GM19372 (cell line): ENCODE data around the gene TET1.
"Not testable (repeated sequence)": the region's sequence is repeated elsewhere in the genome, so short reads cannot be mapped to it uniquely, and the experiment has no call there.

Experiments used
- ATAC-seq: cut with Tn5 transposase; IDR thresholded peaks from one replicate; pipeline ENCODE4 v1.9.1; 2021; ENCODE audit warnings: mild to moderate bottlenecking, low read depth, moderate library complexity; ENCODE audit not compliant: unreplicated experiment

The TET1 gene

GRCh38 chr10:68560186-68560942 is at the start of gene TET1:
Gene TET1, plus strand, starts transcription at chr10:68560337. Its CDS starts 12,002 bp downstream, at chr10:68572339.
- ATAC-seq, result no peak

- not testable (repeated sequence) for ATAC-seq
Observed at GRCh38 chr10:68516216-68516615, 43.9 kb upstream of the TET1 start.

GRCh38 chr10:68516766-68517165 is 43.4 kb upstream of the TET1 start:
- no peak for ATAC-seq

GRCh38 chr10:68517188-68517587 is 42.9 kb upstream of the TET1 start:
- ATAC-seq, result no peak

- not testable (repeated sequence) for ATAC-seq
Observed at GRCh38 chr10:68518609-68519008, 41.5 kb upstream of the TET1 start.

GRCh38 chr10:68525490-68526038 is 34.6 kb upstream of the TET1 start:
- not testable (repeated sequence) for ATAC-seq

- peak; percentile 52 for ATAC-seq
Observed at GRCh38 chr10:68526634-68527307, 33.4 kb upstream of the TET1 start.

GRCh38 chr10:68536973-68537372 is 23.2 kb upstream of the TET1 start:
- ATAC-seq, result no peak

GRCh38 chr10:68537796-68538195 is 22.3 kb upstream of the TET1 start:
- ATAC-seq, result no peak

- ATAC-seq, result no peak
Observed at GRCh38 chr10:68543004-68543918, 16.9 kb upstream of the TET1 start.

- no peak for ATAC-seq
Observed at GRCh38 chr10:68550747-68551411, 9.3 kb upstream of the TET1 start.

- no peak for ATAC-seq
Observed at GRCh38 chr10:68553138-68553537, 7.0 kb upstream of the TET1 start.

GRCh38 chr10:68553599-68553998 is 6.5 kb upstream of the TET1 start:
- no peak for ATAC-seq

- ATAC-seq, result no peak
Observed at GRCh38 chr10:68558478-68558877, 1.7 kb upstream of the TET1 start.

GRCh38 chr10:68559251-68559650 is 886 bp upstream of the TET1 start:
- ATAC-seq, result no peak

GRCh38 chr10:68559841-68560185 is 324 bp upstream of the TET1 start:
- ATAC-seq, result no peak

- ATAC-seq, result no peak
Observed at GRCh38 chr10:68560943-68561864, 1.1 kb downstream of the TET1 start.

GRCh38 chr10:68561865-68562649 is 1.9 kb downstream of the TET1 start:
- ATAC-seq, result no peak
